GM19025 (cell line): ENCODE results near the gene HOXC11.

ENCODE experiments used
- ATAC-seq: cut with Tn5 transposase; IDR thresholded peaks from one replicate; pipeline ENCODE4 v1.9.1; 2021; ENCODE audit warnings: mild to moderate bottlenecking, low read depth, moderate library complexity; ENCODE audit not compliant: unreplicated experiment

HOXC11 gene

DNA sequence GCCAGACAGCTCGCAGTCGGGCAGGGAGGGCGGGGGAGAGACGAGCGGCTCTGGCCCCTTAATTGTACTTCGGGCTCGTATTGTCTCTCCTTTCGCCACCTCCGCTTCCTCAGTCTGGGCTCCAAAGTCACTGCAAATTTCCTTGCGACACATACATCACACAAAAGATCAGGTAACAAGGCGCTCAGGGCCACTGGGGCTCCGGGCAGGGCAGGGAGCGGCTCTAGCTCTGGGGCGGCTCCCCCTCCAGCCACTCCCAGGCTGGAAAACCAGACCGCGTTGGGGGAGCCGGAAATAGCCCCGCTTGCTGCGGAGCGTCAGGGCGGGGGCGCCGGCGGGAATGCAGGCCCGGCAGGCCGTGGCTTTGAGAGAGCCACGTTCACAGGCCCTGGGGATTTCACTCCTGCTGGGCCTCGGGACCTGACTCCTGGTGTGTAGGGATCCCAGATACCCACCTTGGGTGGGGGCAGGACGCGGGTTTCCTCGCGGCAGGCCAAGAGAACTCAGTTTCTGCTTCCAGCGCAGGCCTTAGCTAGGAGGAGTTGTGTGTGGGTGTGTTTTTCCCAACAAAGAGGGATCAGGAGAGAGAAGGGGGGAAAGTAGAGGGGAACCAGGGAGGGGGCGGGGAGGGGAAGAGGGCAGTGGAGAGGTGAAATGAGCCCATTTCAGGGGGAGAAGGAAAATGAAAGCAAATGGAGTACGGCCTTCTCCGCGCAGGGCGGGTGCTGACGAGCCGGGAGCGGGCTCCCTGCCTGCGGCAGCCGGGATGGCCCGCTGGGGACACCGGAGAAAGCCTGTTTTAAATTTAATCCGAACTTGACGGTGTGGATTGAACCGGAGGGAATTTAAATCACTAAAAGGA, 22.7 kb downstream of the HOXC11 start:
- no peak for ATAC-seq

GRCh38 chr12:53996240-53997203, 23.6 kb downstream of the HOXC11 start:
- no peak for ATAC-seq

- ATAC-seq, result no peak
Observed at GRCh38 chr12:53997204-53998109, 24.5 kb downstream of the HOXC11 start.

DNA sequence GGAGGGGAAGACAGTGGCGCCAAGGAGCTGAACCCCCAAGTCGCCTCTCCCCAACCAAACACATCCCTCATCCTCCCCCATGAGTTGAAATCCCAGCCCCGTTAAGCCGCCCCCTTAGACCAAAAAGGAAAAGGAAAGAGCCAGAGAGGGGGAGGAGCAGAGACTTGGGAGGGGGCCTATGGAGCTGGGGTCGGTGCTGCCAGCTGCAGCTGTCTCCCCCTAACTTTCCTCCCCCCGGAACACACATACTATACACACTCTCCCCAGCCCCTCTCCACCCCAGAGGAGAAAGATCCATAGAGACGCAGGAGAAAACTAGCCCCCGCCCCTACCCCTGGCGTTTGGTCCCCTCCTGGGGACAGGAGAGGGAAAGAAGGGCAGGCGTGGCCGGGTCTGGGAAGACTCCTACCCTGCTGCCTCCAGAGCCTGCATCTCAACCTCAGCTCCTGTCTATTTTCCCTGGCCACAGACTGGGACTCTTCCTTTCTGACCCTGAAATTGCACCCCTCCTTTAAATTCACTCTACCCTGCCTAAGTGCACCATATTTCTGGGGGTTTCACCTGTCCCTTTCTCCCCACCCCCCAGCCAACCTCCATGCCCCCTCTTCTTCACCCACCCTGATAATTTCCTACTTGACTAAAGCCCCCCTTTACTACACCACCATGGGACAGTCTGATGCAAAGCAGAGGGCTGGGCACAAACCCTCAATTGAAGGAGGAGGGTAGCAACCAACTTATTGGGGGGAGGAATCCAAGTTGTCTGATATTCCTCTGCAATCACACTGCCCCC, 25.4 kb downstream of the HOXC11 start:
- no peak for ATAC-seq

- no peak for ATAC-seq
Observed at GRCh38 chr12:53998900-53999236, 25.9 kb downstream of the HOXC11 start.

DNA sequence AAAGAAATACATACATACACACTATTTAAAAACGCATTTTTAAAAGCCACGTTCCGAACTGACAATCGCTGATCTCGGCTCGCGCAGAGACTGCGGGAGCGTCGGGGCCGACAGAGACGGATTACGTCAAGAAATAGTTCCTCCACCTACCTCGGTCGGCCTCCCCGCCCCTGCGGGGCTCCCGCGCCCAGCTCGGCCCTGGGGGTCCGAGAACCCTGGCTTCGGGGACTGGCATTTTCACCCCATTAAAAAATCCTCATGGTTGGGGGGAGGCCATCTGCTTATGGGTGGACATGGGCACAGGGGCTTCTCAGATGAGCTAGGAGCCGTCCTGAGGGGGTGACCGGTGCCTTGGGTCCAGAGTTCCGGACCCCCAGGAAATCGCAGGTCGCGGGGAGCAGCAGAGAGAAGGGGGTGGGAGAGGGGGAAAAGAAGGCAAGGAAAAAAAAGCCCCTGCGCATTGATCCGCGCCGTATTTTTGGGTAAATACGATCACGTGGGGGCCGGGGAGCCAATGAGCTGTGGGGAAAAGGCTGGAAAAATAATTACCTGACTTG, 26.7 kb downstream of the HOXC11 start:
- ATAC-seq, result no peak

DNA sequence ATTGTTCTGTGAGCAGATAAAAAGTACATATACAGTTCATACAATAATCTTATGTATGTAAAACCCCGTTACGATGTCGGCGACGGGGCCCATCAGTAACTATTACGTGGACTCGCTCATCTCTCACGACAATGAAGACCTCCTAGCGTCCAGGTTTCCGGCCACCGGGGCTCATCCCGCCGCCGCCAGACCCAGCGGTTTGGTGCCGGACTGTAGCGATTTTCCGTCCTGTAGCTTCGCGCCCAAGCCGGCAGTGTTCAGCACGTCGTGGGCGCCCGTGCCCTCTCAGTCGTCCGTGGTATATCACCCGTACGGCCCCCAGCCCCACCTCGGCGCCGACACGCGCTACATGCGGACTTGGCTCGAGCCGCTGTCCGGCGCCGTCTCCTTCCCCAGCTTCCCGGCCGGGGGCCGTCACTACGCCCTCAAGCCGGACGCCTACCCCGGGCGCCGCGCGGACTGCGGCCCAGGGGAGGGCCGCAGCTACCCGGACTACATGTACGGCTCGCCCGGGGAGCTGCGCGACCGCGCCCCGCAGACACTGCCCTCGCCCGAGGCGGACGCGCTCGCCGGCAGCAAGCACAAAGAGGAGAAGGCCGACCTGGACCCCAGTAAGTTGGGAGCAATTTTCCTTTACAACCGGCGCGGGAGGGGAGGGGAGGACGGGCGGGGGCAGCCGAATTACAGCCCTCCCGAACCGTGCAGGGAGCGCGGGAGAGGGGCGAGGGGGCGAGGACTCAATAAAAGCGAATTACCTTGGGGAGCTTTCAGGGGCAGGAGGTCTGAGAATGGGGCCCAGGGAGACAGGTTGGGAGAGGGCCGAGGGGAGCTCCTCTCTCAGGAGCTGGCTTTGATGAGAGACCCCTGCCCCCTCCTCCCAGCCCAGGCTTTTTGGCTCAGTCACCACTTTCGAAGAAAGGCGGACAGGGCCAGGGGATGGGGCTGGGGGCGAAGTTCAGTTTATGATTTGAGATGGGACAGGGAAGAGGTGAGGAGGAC, 27.5 kb downstream of the HOXC11 start, which contains the start of gene HOXC9:
HOXC9 (plus strand) TSS at position 46 of the 999 bp plus-strand sequence; CDS start at position 74, 28 bp downstream.
- ATAC-seq, result no peak

- no peak for ATAC-seq
Observed at GRCh38 chr12:54001283-54002187, 28.6 kb downstream of the HOXC11 start.

DNA sequence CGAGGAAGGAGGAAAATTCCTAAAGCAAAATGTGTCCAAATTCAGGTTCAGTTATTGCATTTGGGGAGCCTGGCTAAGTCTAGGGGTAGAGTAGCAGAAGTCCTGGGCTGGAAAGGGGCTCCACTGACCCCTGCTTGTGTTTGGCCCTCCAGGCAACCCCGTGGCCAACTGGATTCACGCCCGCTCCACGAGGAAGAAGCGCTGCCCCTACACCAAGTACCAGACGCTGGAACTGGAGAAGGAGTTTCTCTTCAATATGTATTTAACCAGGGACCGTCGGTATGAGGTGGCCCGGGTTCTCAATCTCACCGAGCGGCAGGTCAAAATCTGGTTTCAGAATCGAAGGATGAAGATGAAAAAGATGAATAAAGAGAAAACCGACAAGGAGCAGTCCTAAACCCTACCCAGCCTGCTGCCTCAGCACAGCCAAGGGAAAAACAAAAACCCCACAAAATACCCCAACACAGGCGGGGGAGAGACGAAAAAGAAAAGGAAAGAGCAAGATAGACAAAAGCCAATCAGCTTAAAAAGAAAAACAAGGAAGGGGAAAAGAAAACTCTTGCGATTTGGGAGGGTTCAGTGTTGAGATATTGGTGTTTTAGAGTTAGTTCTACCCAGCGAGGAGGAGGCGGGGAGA, 29.5 kb downstream of the HOXC11 start:
- ATAC-seq, result no peak

GRCh38 chr12:54002915-54003389, 30.0 kb downstream of the HOXC11 start:
- ATAC-seq, result no peak

GRCh38 chr12:54003625-54004024, 30.7 kb downstream of the HOXC11 start:
- no peak for ATAC-seq

DNA sequence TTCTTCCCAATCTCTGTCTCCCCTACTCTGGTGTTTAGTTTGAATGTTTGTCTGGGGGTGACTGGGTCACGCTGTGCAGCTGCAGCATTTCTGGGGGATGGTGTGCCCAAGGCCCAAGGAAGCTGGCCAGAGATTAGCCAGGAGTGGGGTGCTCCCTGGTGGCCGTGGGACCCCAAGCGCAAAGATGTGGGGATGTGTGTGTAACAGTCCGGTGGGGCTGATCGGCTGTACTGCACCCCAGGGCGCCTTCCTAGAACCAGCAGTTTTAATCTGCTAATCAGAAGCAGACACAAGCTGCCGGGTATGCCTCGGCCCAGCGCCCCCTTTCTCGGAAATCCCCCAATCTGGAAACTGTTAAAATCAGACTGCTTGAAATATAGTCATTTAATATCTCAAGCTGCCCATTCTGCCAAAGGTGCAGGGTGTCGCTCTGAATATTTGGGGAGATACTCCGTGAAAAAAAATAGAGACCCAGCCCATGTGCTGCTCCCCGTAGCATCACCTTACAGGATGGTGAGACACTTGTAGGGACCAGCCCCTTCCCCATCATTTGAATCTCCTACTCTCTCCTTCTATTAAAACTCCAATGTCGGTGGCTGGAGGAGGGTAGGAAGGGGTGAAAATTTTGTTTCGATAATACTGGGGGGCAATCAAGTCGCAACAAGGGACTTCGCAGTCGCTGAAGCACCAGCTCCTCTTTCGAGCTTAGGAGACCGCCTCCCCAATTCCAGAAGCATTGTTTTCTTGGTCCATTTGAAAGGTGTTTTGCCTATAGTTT, 31.3 kb downstream of the HOXC11 start:
- no peak for ATAC-seq

GRCh38 chr12:54004841-54005530, 32.1 kb downstream of the HOXC11 start:
- ATAC-seq, result no peak

GRCh38 chr12:54005531-54005852, 32.6 kb downstream of the HOXC11 start:
- no peak for ATAC-seq

DNA sequence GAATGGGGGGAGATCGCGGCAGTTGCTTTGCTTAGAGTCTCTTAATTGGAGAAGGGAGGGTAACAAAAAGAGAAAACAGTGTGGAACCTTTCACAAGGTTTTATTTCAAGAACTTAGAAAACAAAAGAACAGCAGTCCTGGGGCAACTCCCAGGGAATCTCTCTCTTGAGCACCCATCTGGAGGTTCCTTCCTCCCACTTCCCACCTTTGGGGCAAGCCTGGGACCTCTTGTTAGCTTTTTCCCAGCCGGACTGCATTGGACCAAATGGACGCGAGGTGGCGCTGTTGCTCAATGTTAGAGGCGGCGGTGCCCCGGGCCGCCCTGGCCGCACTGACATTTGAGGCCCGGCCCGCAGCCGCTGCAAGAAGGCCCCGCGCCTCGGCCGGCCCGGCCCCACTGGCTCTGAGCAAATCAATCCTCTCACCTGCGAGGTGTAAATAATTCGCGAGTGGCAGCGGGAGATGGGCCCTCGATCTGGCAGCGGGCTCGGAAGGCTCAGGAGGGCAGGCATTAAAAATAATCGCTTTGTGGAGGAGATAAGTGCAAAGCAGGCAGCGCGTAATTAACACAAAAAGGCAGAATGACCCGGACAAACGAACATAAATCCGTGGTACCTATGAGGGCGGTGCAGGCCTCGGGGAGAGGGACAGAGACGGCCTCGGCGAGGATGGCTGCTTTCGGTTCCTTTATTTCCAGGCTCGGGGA, 33.1 kb downstream of the HOXC11 start:
- ATAC-seq, result no peak
